Activated CD4-positive, alpha-beta T cell treated with anti-CD3 and anti-CD28 coated beads, Interleukin-2, amount 50 U/mL, for 16 hours (primary cell): ENCODE measurements around the gene KRT73.
"Not testable (repeated sequence)": the region's sequence is repeated elsewhere in the genome, so short reads cannot be mapped to it uniquely, and the experiment has no call there.

ENCODE experiments used
- DNase-seq: peaks from one replicate; pipeline ENCODE4 v3.0.0-alpha.2; 2020

Gene KRT73

GRCh38 chr12:52598966-52599365 lies 19.4 kb downstream of the KRT73 start:
- DNase-seq = no peak

- not testable (repeated sequence) for DNase-seq
Measured at GRCh38 chr12:52594237-52594636, 24.1 kb downstream of the KRT73 start.

GRCh38 chr12:52591521-52591920 lies 26.8 kb downstream of the KRT73 start:
- DNase-seq = no peak

GRCh38 chr12:52590021-52590420 lies 28.3 kb downstream of the KRT73 start:
- DNase-seq = no peak

- DNase-seq = no peak
Measured at GRCh38 chr12:52587563-52587962, 30.8 kb downstream of the KRT73 start.

- peak; percentile 3 for DNase-seq
Measured at GRCh38 chr12:52585946-52586345, 32.4 kb downstream of the KRT73 start.

GRCh38 chr12:52585066-52585465 lies 33.3 kb downstream of the KRT73 start:
- DNase-seq = no peak

- DNase-seq = no peak
Measured at GRCh38 chr12:52584156-52584682, 34.1 kb downstream of the KRT73 start.

- DNase-seq = peak; percentile 45
Measured at GRCh38 chr12:52582971-52583456, 35.3 kb downstream of the KRT73 start.

GRCh38 chr12:52582486-52582885 lies 35.9 kb downstream of the KRT73 start:
- no peak for DNase-seq

- DNase-seq = no peak
Measured at GRCh38 chr12:52581481-52581880, 36.9 kb downstream of the KRT73 start.

- no peak for DNase-seq
Measured at GRCh38 chr12:52581066-52581465, 37.3 kb downstream of the KRT73 start.

GRCh38 chr12:52580496-52580895 lies 37.9 kb downstream of the KRT73 start:
- DNase-seq = no peak

- DNase-seq = no peak
Measured at GRCh38 chr12:52579468-52580465, 38.6 kb downstream of the KRT73 start.

- DNase-seq = no peak
Measured at GRCh38 chr12:52578469-52578868, 39.9 kb downstream of the KRT73 start.

GRCh38 chr12:52577316-52577715 lies 41.0 kb downstream of the KRT73 start:
- DNase-seq = no peak

GRCh38 chr12:52575948-52576347 lies 42.4 kb downstream of the KRT73 start:
- no peak for DNase-seq

GRCh38 chr12:52575256-52575655 lies 43.1 kb downstream of the KRT73 start:
- DNase-seq = no peak

GRCh38 chr12:52573743-52574142 lies 44.6 kb downstream of the KRT73 start, which contains the start of gene KRT74:
TSS of gene KRT74 (minus strand) at chr12:52573843. CDS start at chr12:52573777, 66 bp downstream.
- no peak for DNase-seq

GRCh38 chr12:52573306-52573705 lies 45.1 kb downstream of the KRT73 start:
- DNase-seq = no peak

GRCh38 chr12:52570511-52570910 lies 47.8 kb downstream of the KRT73 start:
- no peak for DNase-seq

GRCh38 chr12:52568111-52568510 lies 50.2 kb downstream of the KRT73 start:
- no peak for DNase-seq

GRCh38 chr12:52566847-52567291 lies 51.5 kb downstream of the KRT73 start:
- no peak for DNase-seq

GRCh38 chr12:52564582-52564981 lies 53.8 kb downstream of the KRT73 start:
- no peak for DNase-seq
